Activated CD4-positive, alpha-beta T cell treated with anti-CD3 and anti-CD28 coated beads, Interleukin-2, amount 10 ng/mL, durations not matched to agents 7 days and 5 days (primary cell): Measurements from ENCODE around the gene FKBP5. TPM values are rescaled to one million over a fixed set of nuclear protein-coding genes. Genes with fewer than 3 reads are reported as not detected.

Source experiments
- CTCF ChIA-PET: fragments of 350-600 bp; sonication (Branson Sonifier 250); formaldehyde crosslinking; loops from one replicate; lab custom pipeline; 2021; ENCODE audit warnings: antibody characterized with exemption; lab: Charles Lee
- POLR2A ChIA-PET: fragments of 350-600 bp; sonication (Branson Sonifier 250); formaldehyde crosslinking; loops from one replicate; lab custom pipeline; 2021; ENCODE audit warnings: antibody characterized with exemption; lab: Charles Lee
- DNase-seq: peaks from one replicate; pipeline ENCODE4 v3.0.0-alpha.2; 2020
- H3K27ac Mint-ChIP-seq: one replicate; pipeline ENCODE4 v1.8.0; 2021; ENCODE audit warnings: mild to moderate bottlenecking, moderate library complexity, mixed read lengths
- H3K27me3 Mint-ChIP-seq: one replicate; pipeline ENCODE4 v1.8.0; 2021; ENCODE audit warnings: mixed read lengths
- H3K36me3 Mint-ChIP-seq: one replicate; pipeline ENCODE4 v1.8.0; 2021; ENCODE audit warnings: low read depth, mixed read lengths
- H3K4me1 Mint-ChIP-seq: one replicate; pipeline ENCODE4 v1.8.0; 2021; ENCODE audit warnings: mixed read lengths
- H3K4me3 Mint-ChIP-seq: one replicate; pipeline ENCODE4 v1.8.0; 2021; ENCODE audit warnings: mild to moderate bottlenecking, moderate library complexity, mixed read lengths
- H3K9me3 Mint-ChIP-seq: one replicate; pipeline ENCODE4 v1.8.0; 2021; ENCODE audit warnings: mixed read lengths
- total RNA-seq, 2 experiments: library from RNA; stranded (reverse); gene quantifications; one replicate each; pipeline ENCODE4 v1.2.3, GENCODE V29; 2021

Gene FKBP5
- total RNA-seq, 2 experiments from 2014 or later: 94.2 to 100 TPM

DNA sequence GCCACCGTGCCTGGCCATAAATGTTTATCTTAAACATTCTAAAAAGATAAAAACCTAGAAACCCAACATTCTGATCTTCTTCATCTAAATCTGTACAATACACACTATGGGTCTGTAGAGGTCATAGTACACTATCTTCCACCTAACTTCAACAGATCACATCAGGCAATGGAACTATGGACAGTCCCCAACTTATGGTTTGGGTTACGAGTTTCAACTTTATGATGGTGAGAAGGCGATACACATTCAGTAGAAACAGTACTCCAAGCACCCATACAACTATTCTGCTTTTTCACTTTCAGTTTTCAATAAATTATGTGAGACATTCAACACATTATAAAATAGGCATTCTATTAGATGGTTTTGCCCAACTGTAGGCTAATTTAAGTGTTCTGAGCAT is 23.1 kb downstream of the FKBP5 start:
- H3K27me3 Mint-ChIP-seq: no peaks in the 10 kb centered on the region
- POLR2A ChIA-PET: no interaction called here
- H3K4me3 Mint-ChIP-seq: no peak overlapping the region
- no peak for DNase-seq
- peaks cover 2% of the 10 kb centered on the region for H3K36me3 Mint-ChIP-seq
- no peak overlapping the region for H3K27ac Mint-ChIP-seq
- H3K9me3 Mint-ChIP-seq: no peaks in the 10 kb centered on the region
- CTCF ChIA-PET: interaction anchor here (1.5 kb wide), 1 partner anchor 24 kb away, joined by 4 read pairs; no protein-coding TSS in a partner anchor
- H3K4me1 Mint-ChIP-seq: peaks cover 31% of the 10 kb centered on the region

DNA sequence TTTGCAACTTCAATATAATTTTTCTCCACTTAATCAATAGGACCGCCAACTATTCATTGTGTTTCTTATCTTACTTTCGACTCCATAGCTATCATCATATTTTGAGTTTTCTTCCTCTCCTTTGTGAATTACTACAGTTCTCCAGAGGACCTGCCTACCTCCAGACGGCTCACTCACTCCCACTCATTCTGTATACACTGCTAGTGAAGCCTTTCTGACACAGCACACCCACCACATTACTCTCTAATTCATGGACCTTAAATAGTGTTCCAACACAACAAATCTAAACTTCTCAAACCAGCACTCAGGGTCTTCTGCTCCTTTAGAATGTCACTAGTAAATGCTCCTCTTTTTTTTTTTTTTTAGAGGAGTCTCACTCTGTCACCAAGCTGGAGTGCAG is 23.8 kb downstream of the FKBP5 start:
- POLR2A ChIA-PET: no interaction called here
- no peak overlapping the region for H3K4me3 Mint-ChIP-seq
- no peaks in the 10 kb centered on the region for H3K27me3 Mint-ChIP-seq
- no peak overlapping the region for H3K27ac Mint-ChIP-seq
- CTCF ChIA-PET: interaction anchor here (0.6 to 1.0 kb wide), 2 partner anchors 26 to 424 kb away, joined by 3 read pairs; no protein-coding TSS in a partner anchor
- no peaks in the 10 kb centered on the region for H3K9me3 Mint-ChIP-seq
- H3K4me1 Mint-ChIP-seq: peaks cover 27% of the 10 kb centered on the region
- H3K36me3 Mint-ChIP-seq: peaks cover 2% of the 10 kb centered on the region
- DNase-seq: no peak

DNA sequence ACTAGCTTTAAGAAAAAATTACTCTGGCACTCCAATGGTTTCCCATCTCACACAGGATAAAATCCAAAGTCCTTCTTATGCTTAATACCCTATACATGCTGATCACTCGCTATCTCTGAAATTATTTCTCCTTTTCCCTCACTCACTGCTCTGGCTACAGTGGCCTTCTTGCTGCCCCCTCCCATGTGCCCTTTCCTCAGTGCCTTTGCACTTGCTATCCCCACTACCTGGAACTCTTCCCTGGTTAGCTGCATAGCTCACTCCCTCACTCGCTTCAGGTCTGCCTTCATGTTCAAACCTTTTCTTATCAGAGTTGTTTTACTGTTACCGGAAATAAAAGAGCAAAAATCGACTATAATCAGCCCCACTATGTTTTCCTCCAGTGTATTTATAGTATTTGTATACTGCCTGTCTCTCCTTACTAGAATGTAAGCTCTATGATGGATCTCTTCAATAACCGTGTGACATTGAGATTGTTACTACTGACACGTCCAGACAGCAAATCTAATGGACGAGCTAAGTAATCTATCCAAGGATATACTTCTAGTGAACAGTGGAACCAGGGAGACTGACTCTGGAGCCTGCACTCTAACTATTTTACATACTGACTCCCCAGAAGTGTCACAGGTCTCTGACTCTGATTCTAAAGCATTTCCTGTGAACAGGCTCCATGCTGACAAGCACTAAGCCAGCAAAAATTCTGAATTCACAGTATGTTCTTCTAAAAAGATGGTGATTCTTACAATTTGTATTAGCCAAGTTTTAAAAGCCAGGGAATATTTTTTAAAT is 25.1 kb downstream of the FKBP5 start:
- ChIA-PET POLR2A (interaction anchor here (0.6 kb wide), 1 partner anchor 1408 kb away, joined by 3 read pairs; no protein-coding TSS in a partner anchor), CTCF (interaction anchor here (0.6 to 1.5 kb wide), 9 partner anchors 22 to 904 kb away, joined by 3 to 5 read pairs (median 3); partner anchors contain the start of gene FKBP5)
- Mint-ChIP-seq H3K4me3 (no peak overlapping the region), H3K27ac (no peak overlapping the region), H3K36me3 (peaks cover 3% of the 10 kb centered on the region), H3K4me1 (peaks cover 18% of the 10 kb centered on the region), H3K9me3 (no peaks in the 10 kb centered on the region), H3K27me3 (no peaks in the 10 kb centered on the region)
- no peak for DNase-seq

DNA sequence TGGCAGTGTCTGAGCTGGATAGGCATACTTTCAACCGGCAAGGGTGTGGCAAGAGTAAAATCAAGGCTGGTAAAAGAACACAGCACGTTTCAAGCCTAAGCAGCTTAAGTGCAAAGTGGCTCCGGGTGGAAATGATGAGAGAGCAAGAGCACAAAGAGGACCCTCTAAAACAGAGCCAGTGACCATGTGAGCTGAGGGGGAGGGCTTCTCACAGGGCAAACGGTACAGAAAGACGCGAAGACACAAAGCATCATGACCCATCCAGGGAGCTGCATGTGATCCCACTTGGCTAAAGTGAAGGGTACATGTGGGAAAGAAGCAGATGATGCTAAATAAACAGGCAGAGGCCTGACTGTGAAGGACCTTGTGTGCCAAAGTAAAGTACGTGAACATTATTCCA is 25.7 kb downstream of the FKBP5 start:
- DNase-seq: no peak
- peaks cover 3% of the 10 kb centered on the region for H3K36me3 Mint-ChIP-seq
- CTCF ChIA-PET: interaction anchor here (0.8 to 1.5 kb wide), 5 partner anchors 21 to 56 kb away, joined by 3 to 5 read pairs (median 3); partner anchors contain the start of gene FKBP5
- no peaks in the 10 kb centered on the region for H3K27me3 Mint-ChIP-seq
- POLR2A ChIA-PET: interaction anchor here (0.6 kb wide), 1 partner anchor 1409 kb away, joined by 3 read pairs; no protein-coding TSS in a partner anchor
- H3K4me1 Mint-ChIP-seq: peaks cover 14% of the 10 kb centered on the region
- H3K27ac Mint-ChIP-seq: no peak overlapping the region
- no peaks in the 10 kb centered on the region for H3K9me3 Mint-ChIP-seq
- H3K4me3 Mint-ChIP-seq: no peak overlapping the region

DNA sequence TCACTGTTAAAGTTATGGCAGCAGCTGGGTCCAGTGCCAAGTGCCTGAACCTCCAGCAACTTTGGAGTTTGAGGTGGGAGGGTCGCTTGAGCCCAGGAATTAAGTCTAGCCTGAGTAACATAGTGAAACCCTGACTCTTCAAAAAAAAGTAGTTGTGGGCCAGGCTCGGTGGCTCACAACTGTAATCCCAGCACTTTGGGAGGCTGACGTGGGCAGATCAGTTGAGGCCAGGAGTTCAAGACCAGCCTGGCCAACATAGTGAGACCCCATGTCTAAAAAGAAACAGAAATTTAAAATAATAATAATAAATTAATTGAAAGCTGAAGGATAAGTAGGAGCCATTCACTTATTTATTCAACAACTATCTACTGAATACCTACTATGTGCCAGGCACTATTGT is 33.8 kb downstream of the FKBP5 start:
- peaks cover 1% of the 10 kb centered on the region for H3K9me3 Mint-ChIP-seq
- peaks cover 29% of the 10 kb centered on the region for H3K36me3 Mint-ChIP-seq
- POLR2A ChIA-PET: no interaction called here
- H3K27ac Mint-ChIP-seq: no peak overlapping the region
- no peak overlapping the region for H3K4me3 Mint-ChIP-seq
- peaks cover 12% of the 10 kb centered on the region for H3K4me1 Mint-ChIP-seq
- CTCF ChIA-PET: interaction anchor here (1.2 to 1.5 kb wide), 2 partner anchors 9 to 11 kb away, joined by 4 read pairs; no protein-coding TSS in a partner anchor
- H3K27me3 Mint-ChIP-seq: no peaks in the 10 kb centered on the region
- DNase-seq: no peak

DNA sequence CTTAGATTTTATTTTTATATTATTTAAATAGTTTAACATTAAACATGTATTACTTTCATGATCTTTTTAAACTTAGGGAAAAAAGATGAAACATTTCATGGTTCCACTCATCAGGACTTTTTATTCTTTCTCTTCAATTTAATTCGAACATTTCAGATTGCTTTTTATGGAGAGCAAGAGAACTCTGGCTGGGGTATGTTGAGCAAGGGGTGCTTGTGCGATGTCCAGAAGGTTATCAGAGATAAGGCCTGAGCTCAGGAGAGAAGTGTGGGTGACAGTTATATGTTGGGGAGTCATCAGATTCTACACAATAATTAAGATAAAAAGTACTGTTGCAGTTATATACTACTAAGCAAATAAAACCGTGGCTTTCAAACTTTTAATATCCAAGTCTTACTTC is 37.5 kb downstream of the FKBP5 start:
- H3K27ac Mint-ChIP-seq: no peak overlapping the region
- POLR2A ChIA-PET: no interaction called here
- H3K36me3 Mint-ChIP-seq: peaks cover 29% of the 10 kb centered on the region
- H3K4me1 Mint-ChIP-seq: peaks cover 26% of the 10 kb centered on the region
- peaks cover 1% of the 10 kb centered on the region for H3K9me3 Mint-ChIP-seq
- CTCF ChIA-PET: interaction anchor here (0.6 to 1.1 kb wide), 2 partner anchors 18 to 1173 kb away, joined by 3 read pairs; no protein-coding TSS in a partner anchor
- H3K4me3 Mint-ChIP-seq: no peak overlapping the region
- no peaks in the 10 kb centered on the region for H3K27me3 Mint-ChIP-seq
- DNase-seq: no peak

DNA sequence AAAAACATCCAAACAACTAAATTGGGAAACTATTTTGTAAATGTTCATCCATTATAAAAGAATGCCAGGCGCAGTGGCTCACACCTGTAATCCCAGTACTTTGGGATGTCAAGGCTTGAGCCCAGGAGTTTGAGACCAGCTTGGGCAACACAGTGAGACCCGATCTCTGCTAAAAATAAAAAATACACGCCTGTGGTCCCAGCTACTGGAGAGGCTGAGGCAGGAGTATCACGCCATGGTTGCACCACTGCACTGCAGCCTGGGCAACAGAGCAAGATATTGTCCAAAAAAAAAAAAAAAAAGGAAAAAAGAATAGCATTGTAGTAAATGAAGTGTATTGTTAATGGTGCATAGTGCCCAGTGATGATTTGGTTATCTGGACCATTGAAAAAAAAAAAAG is 38.7 kb downstream of the FKBP5 start:
- ChIA-PET CTCF (interaction anchor here (1.1 to 1.5 kb wide), 3 partner anchors 8 to 36 kb away, joined by 3 read pairs; no protein-coding TSS in a partner anchor), POLR2A (interaction anchor here (0.6 kb wide), 1 partner anchor 77 kb away, joined by 3 read pairs; no protein-coding TSS in a partner anchor)
- no peaks in the 10 kb centered on the region for H3K27me3 Mint-ChIP-seq
- DNase-seq: no peak
- H3K36me3 Mint-ChIP-seq: peaks cover 40% of the 10 kb centered on the region
- peaks cover 1% of the 10 kb centered on the region for H3K9me3 Mint-ChIP-seq
- no peak overlapping the region for H3K4me3 Mint-ChIP-seq
- H3K27ac Mint-ChIP-seq: no peak overlapping the region
- H3K4me1 Mint-ChIP-seq: peaks cover 31% of the 10 kb centered on the region

DNA sequence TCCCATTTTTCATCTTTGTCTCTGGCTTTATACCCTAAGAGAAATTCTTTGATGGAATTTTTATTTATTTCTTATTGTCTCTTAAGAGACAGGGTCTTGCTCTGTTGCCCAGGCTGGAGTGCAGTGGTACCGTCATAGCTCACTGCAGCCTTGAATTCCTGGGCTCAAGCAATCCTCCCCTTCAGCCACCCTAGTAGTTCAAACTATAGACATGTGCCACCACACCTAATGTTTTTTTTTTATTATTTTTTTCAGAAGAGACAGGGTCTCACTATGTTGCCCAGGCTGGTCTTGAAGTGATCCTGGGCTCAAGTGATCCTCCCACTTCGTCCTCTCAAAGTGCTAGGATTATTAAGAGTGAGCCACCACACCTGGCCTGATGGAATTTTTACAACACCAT is 40.5 kb downstream of the FKBP5 start:
- Mint-ChIP-seq H3K4me3 (no peak overlapping the region), H3K4me1 (peaks cover 40% of the 10 kb centered on the region)

DNA sequence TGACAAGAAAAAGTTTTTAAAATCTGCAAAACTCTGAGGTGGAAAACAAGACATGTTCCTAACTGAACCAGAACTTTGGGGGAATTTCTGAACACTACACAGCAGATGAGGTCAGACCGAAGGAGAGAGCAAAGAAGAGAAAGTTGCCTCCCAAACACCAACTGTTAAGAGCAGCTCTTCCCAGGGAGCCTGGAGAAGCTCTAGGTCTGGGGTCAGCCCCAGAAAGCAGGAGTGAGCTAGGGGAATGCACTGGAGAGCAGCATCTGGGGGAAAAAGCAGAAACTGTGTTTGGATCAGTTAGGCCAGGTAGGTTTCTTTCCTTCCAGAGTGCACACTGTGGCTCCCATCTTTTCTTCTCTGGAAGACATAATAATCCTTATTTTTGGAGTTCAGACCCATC is 41.3 kb downstream of the FKBP5 start:
- Mint-ChIP-seq H3K27ac (peak overlapping the region; percentile 64), H3K4me1 (peaks cover 48% of the 10 kb centered on the region), H3K9me3 (no peaks in the 10 kb centered on the region), H3K36me3 (peaks cover 42% of the 10 kb centered on the region), H3K27me3 (no peaks in the 10 kb centered on the region), H3K4me3 (no peak overlapping the region)
- ChIA-PET CTCF (interaction anchor here (0.6 to 2.5 kb wide), 4 partner anchors 15 to 985 kb away, joined by 3 to 9 read pairs (median 3); no protein-coding TSS in a partner anchor), POLR2A (no interaction called here)
- DNase-seq: no peak

More for the DNA sequence above, 40.5 kb downstream of the FKBP5 start:
- Mint-ChIP-seq H3K9me3 (no peaks in the 10 kb centered on the region), H3K27ac (no peak overlapping the region), H3K36me3 (peaks cover 42% of the 10 kb centered on the region), H3K27me3 (no peaks in the 10 kb centered on the region)
- ChIA-PET POLR2A (no interaction called here), CTCF (interaction anchor here (0.6 to 1.1 kb wide), 2 partner anchors 26 to 485 kb away, joined by 3 read pairs; no protein-coding TSS in a partner anchor)
- no peak for DNase-seq

DNA sequence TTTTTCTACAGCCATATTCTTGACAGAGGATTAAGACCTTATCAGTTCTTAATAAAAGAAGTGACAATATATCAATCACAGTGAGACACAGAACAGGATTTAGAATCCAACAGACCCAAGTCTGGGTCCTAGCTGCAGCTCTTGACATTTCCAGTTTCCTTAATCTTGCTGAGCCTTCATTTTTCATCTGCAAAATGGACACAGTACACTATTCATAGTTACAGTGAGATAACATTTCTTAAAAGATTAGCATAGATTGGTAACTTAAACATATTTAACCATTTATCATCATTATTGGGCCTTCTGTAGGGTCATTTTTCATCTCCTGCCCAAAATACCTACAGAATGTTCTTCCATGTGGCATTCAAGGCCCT is 45.6 kb downstream of the FKBP5 start:
- CTCF ChIA-PET: interaction anchor here (1.3 to 1.6 kb wide), 4 partner anchors 15 to 120 kb away, joined by 3 to 6 read pairs (median 3); no protein-coding TSS in a partner anchor
- Mint-ChIP-seq H3K27ac (no peak overlapping the region), H3K4me1 (peaks cover 60% of the 10 kb centered on the region), H3K36me3 (peaks cover 57% of the 10 kb centered on the region), H3K9me3 (no peaks in the 10 kb centered on the region), H3K4me3 (no peak overlapping the region), H3K27me3 (no peaks in the 10 kb centered on the region)
- DNase-seq: no peak
- POLR2A ChIA-PET: no interaction called here

DNA sequence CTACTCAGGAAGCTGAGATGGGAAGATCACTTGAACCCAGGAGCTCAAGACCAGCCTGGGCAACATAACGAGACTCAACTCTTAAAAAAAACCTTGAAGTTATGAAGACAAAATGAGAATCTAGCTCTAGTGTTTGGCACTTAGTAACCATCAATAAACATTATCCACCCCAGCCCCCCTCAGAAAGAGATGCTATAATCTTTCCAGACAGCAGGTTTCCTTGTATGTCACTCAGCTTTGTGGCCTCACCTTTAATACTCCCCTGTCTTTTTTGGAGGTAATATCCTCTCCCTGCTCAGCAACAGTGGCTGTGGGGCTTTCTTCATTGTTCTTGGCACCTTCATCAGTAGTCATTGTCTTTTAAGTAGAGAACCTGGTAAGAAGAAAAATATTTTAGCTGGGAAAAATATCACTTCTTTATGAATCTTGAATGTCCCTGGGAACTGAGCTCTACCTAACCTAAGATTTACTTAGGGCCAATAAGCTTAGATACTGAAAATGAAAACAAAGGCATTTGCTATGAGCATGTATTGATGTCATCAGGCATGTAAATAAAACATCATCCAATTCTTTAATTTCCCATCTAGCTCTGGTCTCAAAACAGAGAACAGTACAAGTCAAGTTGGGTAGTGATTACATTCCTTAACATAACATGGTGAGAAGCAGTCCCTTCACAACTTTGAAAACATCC is 46.1 kb downstream of the FKBP5 start:
- peaks cover 57% of the 10 kb centered on the region for H3K36me3 Mint-ChIP-seq
- H3K4me3 Mint-ChIP-seq: no peak overlapping the region
- CTCF ChIA-PET: interaction anchor here (0.5 to 1.7 kb wide), 8 partner anchors 15 to 235 kb away, joined by 3 to 6 read pairs (median 3); no protein-coding TSS in a partner anchor
- no peaks in the 10 kb centered on the region for H3K9me3 Mint-ChIP-seq
- DNase-seq: no peak
- POLR2A ChIA-PET: no interaction called here
- no peaks in the 10 kb centered on the region for H3K27me3 Mint-ChIP-seq
- H3K27ac Mint-ChIP-seq: peak overlapping the region; percentile 47
- H3K4me1 Mint-ChIP-seq: peaks cover 62% of the 10 kb centered on the region

DNA sequence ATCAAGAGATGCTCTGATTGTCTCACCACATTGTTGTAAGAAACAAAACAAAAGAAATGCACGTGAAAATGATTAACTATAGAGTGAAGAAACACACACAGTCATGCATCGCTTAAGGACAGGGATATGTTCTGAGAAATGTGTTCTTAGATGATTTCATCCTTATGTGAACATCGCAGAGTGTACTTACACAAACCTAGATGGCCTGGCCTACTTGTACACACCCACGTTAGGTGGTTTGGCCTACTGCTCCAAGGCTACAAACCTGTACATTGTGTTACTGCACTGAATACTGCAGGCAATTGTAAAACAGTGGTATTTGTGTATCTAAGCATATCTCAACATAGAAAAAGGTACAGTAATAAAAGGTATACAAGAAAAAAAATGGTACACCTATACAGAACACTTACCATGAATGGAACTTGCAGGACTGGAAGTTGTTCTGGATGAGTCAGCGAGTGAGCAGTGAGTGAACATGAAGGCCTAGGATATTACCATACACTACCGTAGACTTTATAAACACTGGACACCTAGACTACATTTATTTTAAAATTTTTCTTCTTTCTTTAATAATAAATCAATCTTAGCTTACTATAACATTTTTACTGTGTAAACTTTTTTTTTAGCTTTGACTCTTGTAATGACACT is 48.6 kb downstream of the FKBP5 start:
- ChIA-PET CTCF (no interaction called here), POLR2A (no interaction called here)
- Mint-ChIP-seq H3K27me3 (no peaks in the 10 kb centered on the region), H3K27ac (no peak overlapping the region), H3K9me3 (no peaks in the 10 kb centered on the region), H3K4me3 (no peak overlapping the region), H3K36me3 (peaks cover 58% of the 10 kb centered on the region), H3K4me1 (peaks cover 56% of the 10 kb centered on the region)
- no peak for DNase-seq
